HEK293 (cell line): Measurements from ENCODE around the gene RBM4B.

Experiments
- BCL6B ChIP-seq: fragments of 450-650 bp; formaldehyde crosslinking; IDR thresholded peaks from 2 replicates; pipeline ENCODE4 v1.5.1; 2017; ENCODE audit warnings: missing biosample characterization, missing genetic modification characterization
- EGR2 ChIP-seq: fragments of 450-650 bp; formaldehyde crosslinking; IDR thresholded peaks from 2 replicates; pipeline ENCODE4 v1.5.1; 2016; ENCODE audit warnings: low read depth, missing biosample characterization, missing genetic modification characterization
- FEZF1 ChIP-seq: fragments of 450-650 bp; formaldehyde crosslinking; IDR thresholded peaks from 2 replicates; pipeline ENCODE4 v1.5.1; 2016; ENCODE audit warnings: missing biosample characterization, missing genetic modification characterization
- HIC1 ChIP-seq: fragments of 450-650 bp; formaldehyde crosslinking; IDR thresholded peaks from 2 replicates; pipeline ENCODE4 v1.5.1; 2016; ENCODE audit warnings: missing biosample characterization, missing genetic modification characterization
- KLF16 ChIP-seq: fragments of 450-650 bp; formaldehyde crosslinking; IDR thresholded peaks from 2 replicates; pipeline ENCODE4 v1.5.1; 2017; ENCODE audit warnings: missing biosample characterization, missing genetic modification characterization
- KLF7 ChIP-seq: fragments of 450-650 bp; formaldehyde crosslinking; IDR thresholded peaks from 2 replicates; pipeline ENCODE4 v1.5.1; 2016; ENCODE audit warnings: missing biosample characterization, missing genetic modification characterization, borderline replicate concordance
- KLF8 ChIP-seq: fragments of 450-650 bp; formaldehyde crosslinking; IDR thresholded peaks from 2 replicates; pipeline ENCODE4 v1.5.1; 2016; ENCODE audit warnings: missing biosample characterization, missing genetic modification characterization
- OSR2 ChIP-seq: fragments of 450-650 bp; formaldehyde crosslinking; IDR thresholded peaks from 2 replicates; pipeline ENCODE4 v1.5.1; 2016; ENCODE audit warnings: missing biosample characterization, missing genetic modification characterization
- PBX3 ChIP-seq: sonication (generic); formaldehyde crosslinking; IDR thresholded peaks from 2 replicates; pipeline ENCODE4 v1.8.1; 2022; ENCODE audit warnings: mild to moderate bottlenecking, moderate library complexity, missing genetic modification reagents
- RBAK ChIP-seq: fragments of 450-650 bp; formaldehyde crosslinking; IDR thresholded peaks from 2 replicates; pipeline ENCODE4 v1.5.1; 2016; ENCODE audit warnings: missing biosample characterization, missing genetic modification characterization
- WT1 ChIP-seq: fragments of 450-650 bp; formaldehyde crosslinking; IDR thresholded peaks from 2 replicates; pipeline ENCODE4 v1.5.1; 2016; ENCODE audit warnings: missing biosample characterization, missing genetic modification characterization
- YY2 ChIP-seq: fragments of 450-650 bp; formaldehyde crosslinking; IDR thresholded peaks from 2 replicates; pipeline ENCODE4 v1.5.1; 2016; ENCODE audit warnings: missing biosample characterization, missing genetic modification characterization
- ZBTB10 ChIP-seq: fragments of 450-650 bp; formaldehyde crosslinking; IDR thresholded peaks from 2 replicates; pipeline ENCODE4 v1.5.1; 2016; ENCODE audit warnings: missing biosample characterization, missing genetic modification characterization
- ZBTB20 ChIP-seq: fragments of 450-650 bp; formaldehyde crosslinking; IDR thresholded peaks from 2 replicates; pipeline ENCODE4 v1.5.1; 2016; ENCODE audit warnings: missing biosample characterization, missing genetic modification characterization
- ZFP41 ChIP-seq: fragments of 450-650 bp; formaldehyde crosslinking; IDR thresholded peaks from 2 replicates; pipeline ENCODE4 v1.5.1; 2016; ENCODE audit warnings: missing biosample characterization, missing genetic modification characterization, borderline replicate concordance
- ZFP69B ChIP-seq: fragments of 450-650 bp; formaldehyde crosslinking; IDR thresholded peaks from 2 replicates; pipeline ENCODE4 v1.5.1; 2016; ENCODE audit warnings: missing biosample characterization, missing genetic modification characterization
- ZNF214 ChIP-seq: fragments of 450-650 bp; formaldehyde crosslinking; IDR thresholded peaks from 2 replicates; pipeline ENCODE4 v1.5.1; 2017; ENCODE audit warnings: missing biosample characterization, mild to moderate bottlenecking, missing genetic modification characterization, borderline replicate concordance
- ZNF24 ChIP-seq: fragments of 450-650 bp; formaldehyde crosslinking; IDR thresholded peaks from 2 replicates; pipeline ENCODE4 v1.5.1; 2016; ENCODE audit warnings: missing biosample characterization, missing genetic modification characterization
- ZNF26 ChIP-seq: fragments of 450-650 bp; formaldehyde crosslinking; IDR thresholded peaks from 2 replicates; pipeline ENCODE4 v1.5.1; 2016; ENCODE audit warnings: missing biosample characterization, missing genetic modification characterization
- ZNF266 ChIP-seq: fragments of 450-650 bp; formaldehyde crosslinking; IDR thresholded peaks from 2 replicates; pipeline ENCODE4 v1.5.1; 2016; ENCODE audit warnings: missing biosample characterization, missing genetic modification characterization, low read depth
- ZNF302 ChIP-seq: fragments of 450-650 bp; formaldehyde crosslinking; IDR thresholded peaks from 2 replicates; pipeline ENCODE4 v1.5.1; 2016; ENCODE audit warnings: missing biosample characterization, missing genetic modification characterization, low read depth
- ZNF311 ChIP-seq: fragments of 450-650 bp; formaldehyde crosslinking; IDR thresholded peaks from 2 replicates; pipeline ENCODE4 v1.5.1; 2017; ENCODE audit warnings: missing biosample characterization, missing genetic modification characterization, borderline replicate concordance
- ZNF335 ChIP-seq: fragments of 450-650 bp; formaldehyde crosslinking; conservative IDR thresholded peaks from 2 replicates; pipeline ENCODE4 v1.5.1; 2016; ENCODE audit warnings: missing biosample characterization, missing genetic modification characterization
- ZNF341 ChIP-seq: fragments of 450-650 bp; formaldehyde crosslinking; IDR thresholded peaks from 2 replicates; pipeline ENCODE4; 2016; ENCODE audit warnings: low read depth, missing biosample characterization, missing genetic modification characterization
- ZNF362 ChIP-seq: fragments of 450-650 bp; formaldehyde crosslinking; IDR thresholded peaks from 2 replicates; pipeline ENCODE4 v1.5.1; 2016; ENCODE audit warnings: missing biosample characterization, missing genetic modification characterization
- ZNF514 ChIP-seq: fragments of 450-650 bp; formaldehyde crosslinking; IDR thresholded peaks from 2 replicates; pipeline ENCODE4 v1.5.1; 2016; ENCODE audit warnings: missing biosample characterization, missing genetic modification characterization
- ZNF76 ChIP-seq: fragments of 450-650 bp; formaldehyde crosslinking; IDR thresholded peaks from 2 replicates; pipeline ENCODE4; 2016; ENCODE audit warnings: low read depth, missing biosample characterization, missing genetic modification characterization, borderline replicate concordance
- ZNF776 ChIP-seq: fragments of 450-650 bp; formaldehyde crosslinking; IDR thresholded peaks from 2 replicates; pipeline ENCODE4 v1.5.0; 2017; ENCODE audit warnings: missing biosample characterization, missing genetic modification characterization, borderline replicate concordance
- ZNF785 ChIP-seq: fragments of 450-650 bp; formaldehyde crosslinking; IDR thresholded peaks from 2 replicates; pipeline ENCODE4 v1.5.1; 2016; ENCODE audit warnings: missing biosample characterization, missing genetic modification characterization
- ZNF843 ChIP-seq: fragments of 450-650 bp; formaldehyde crosslinking; IDR thresholded peaks from 2 replicates; pipeline ENCODE4 v1.5.1; 2016; ENCODE audit warnings: missing biosample characterization, missing genetic modification characterization

RBM4B gene

GRCh38 chr11:66677599-66678375, at the start of gene RBM4B (continued):
- TF ChIP-seq ZNF266 (tag by site-specific recombination) = no peak
- TF ChIP-seq ZBTB20 (tag by site-specific recombination) = no peak
- peak; percentile 49; the same call in 1 of the 2 replicates for TF ChIP-seq FEZF1 (tag by site-specific recombination)
- TF ChIP-seq ZNF335 = peak; percentile 98
- peak; percentile 68 for TF ChIP-seq ZNF76
- 0 out of 2 replicates have a peak, but pooled peaks have one; percentile 43 for TF ChIP-seq YY2 (tag by site-specific recombination)
- peak; percentile 43; the same call in 1 of the 2 replicates for TF ChIP-seq KLF8 (tag by site-specific recombination)
- TF ChIP-seq ZNF362 (tag by site-specific recombination) = no peak
- TF ChIP-seq BCL6B = no peak
- TF ChIP-seq ZNF785 (tag by site-specific recombination) = peak; percentile 87; the same call in 1 of the 2 replicates
- TF ChIP-seq EGR2 (tag by site-specific recombination) = peak; percentile 29; the same call in 1 of the 2 replicates
- TF ChIP-seq OSR2 (tag by site-specific recombination) = no peak
- 0 out of 2 replicates have a peak, but pooled peaks have one; percentile 37 for TF ChIP-seq ZNF24
- peak; percentile 11; the same call in 1 of the 2 replicates for TF ChIP-seq WT1
- no peak for TF ChIP-seq ZFP69B (tag by site-specific recombination)
- no peak for TF ChIP-seq ZNF302 (tag by site-specific recombination)
- no peak for TF ChIP-seq RBAK
- TF ChIP-seq ZNF214 = no peak
- TF ChIP-seq ZNF341 (tag by site-specific recombination) = peak; percentile 55
- no peak for TF ChIP-seq ZFP41 (tag by site-specific recombination)
- no peak for TF ChIP-seq ZNF26 (tag by site-specific recombination)
- no peak for TF ChIP-seq ZNF514 (tag by site-specific recombination)
- TF ChIP-seq ZNF776 (tag by site-specific recombination) = no peak
- TF ChIP-seq ZBTB10 = peak; percentile 17; the same call in 1 of the 2 replicates
- no peak for TF ChIP-seq HIC1
- TF ChIP-seq PBX3 = 0 out of 2 replicates have a peak, but pooled peaks have one; percentile 28
- no peak for TF ChIP-seq ZNF311 (tag by site-specific recombination)
- TF ChIP-seq KLF16 = peak; percentile 42; the same call in 1 of the 2 replicates
- TF ChIP-seq KLF7 (tag by site-specific recombination) = no peak
- TF ChIP-seq ZNF843 = no peak
